Measurements from ENCODE around the gene SP1.

SP1 gene

GRCh38 chr12:53462935-53463334, 83.0 kb downstream of the SP1 start:
- DNase-seq (ENCODE audit: low read depth), result no peak
- H3K4me3 ChIP-seq (ENCODE audit: low read depth, low read length), result no peak overlapping the region

GRCh38 chr12:53463802-53464560, 84.0 kb downstream of the SP1 start:
- H3K4me3 ChIP-seq (ENCODE audit: low read depth, low read length), result no peak overlapping the region
- TF ChIP-seq CTCF (IDR thresholded peaks at IDR 0.05; ENCODE audit: control insufficient read depth, extremely low read depth, insufficient read depth), result no peak
- DNase-seq (ENCODE audit: low read depth), result no peak

More at GRCh38 chr12:53462935-53463334, 83.0 kb downstream of the SP1 start:
- no peak for TF ChIP-seq CTCF (IDR thresholded peaks at IDR 0.05; ENCODE audit: control insufficient read depth, extremely low read depth, insufficient read depth)

GRCh38 chr12:53464685-53465418, 84.9 kb downstream of the SP1 start:
- no peak overlapping the region for H3K4me3 ChIP-seq (ENCODE audit: low read depth, low read length)
- DNase-seq (ENCODE audit: low read depth), result no peak
- no peak for TF ChIP-seq CTCF (IDR thresholded peaks at IDR 0.05; ENCODE audit: control insufficient read depth, extremely low read depth, insufficient read depth)

- H3K4me3 ChIP-seq (ENCODE audit: low read depth, low read length), result no peak overlapping the region
- TF ChIP-seq CTCF (IDR thresholded peaks at IDR 0.05; ENCODE audit: control insufficient read depth, extremely low read depth, insufficient read depth), result no peak
- DNase-seq (ENCODE audit: low read depth), result no peak
These were observed 85.7 kb downstream of the SP1 start for GRCh38 chr12:53465679-53466078.

All from LNCaP clone FGC (cell line).